ENCODE results near the gene ELMO3. TPM values are rescaled to one million over a fixed set of nuclear protein-coding genes. Genes with fewer than 3 reads are reported as not detected.

Gene ELMO3
- total and polyA plus RNA-seq, 2 of the 13 experiments (the other 11 are each of a cell fraction or from before 2014, with no cell fraction given) = 2.6 to 4.0 TPM

DNA sequence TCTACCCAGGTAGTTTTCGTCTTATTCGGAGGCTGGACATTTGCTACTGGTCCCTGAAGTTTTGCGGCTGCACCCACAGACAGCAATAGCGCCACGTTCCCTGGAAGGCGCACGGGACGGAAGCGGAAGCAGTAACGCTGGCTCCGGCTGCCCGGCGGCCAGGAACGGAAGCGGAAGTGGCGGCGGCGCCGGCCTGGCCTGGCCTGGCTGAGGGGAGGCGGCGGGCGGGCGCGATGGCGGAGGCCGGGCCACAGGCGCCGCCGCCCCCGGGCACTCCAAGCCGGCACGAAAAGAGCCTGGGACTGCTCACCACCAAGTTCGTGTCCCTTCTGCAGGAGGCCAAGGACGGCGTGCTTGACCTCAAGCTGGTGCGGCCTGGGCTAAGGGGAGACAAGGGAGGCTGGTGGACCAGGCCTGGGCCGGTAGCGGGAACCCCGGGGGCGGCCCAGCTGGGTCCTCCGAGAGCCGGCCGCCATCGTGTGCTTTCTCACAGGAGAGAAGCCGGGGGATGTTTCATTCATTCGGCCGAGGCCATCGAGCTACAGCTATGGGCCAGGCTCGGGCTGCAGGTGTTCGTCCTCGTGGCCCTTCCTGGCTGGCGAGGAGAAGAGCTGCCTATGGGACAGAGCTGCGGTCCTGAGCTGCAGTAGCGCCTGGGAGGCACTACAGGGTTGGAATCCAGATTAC, 6.8 kb upstream of the ELMO3 start, which contains the start of gene E2F4 (continued):
- no peak for TF ChIP-seq ZSCAN30 (CRISPR knock-in tag; IDR thresholded peaks at IDR 0.05)
- TF ChIP-seq ZNF816 (CRISPR knock-in tag; IDR thresholded peaks at IDR 0.05; ENCODE audit: borderline replicate concordance) = no peak
- TF ChIP-seq YEATS4 (CRISPR knock-in tag; IDR thresholded peaks at IDR 0.05; ENCODE audit: borderline replicate concordance) = peak; percentile 83
- 0 out of 2 replicates have a peak, but pooled peaks have one; percentile 19 for TF ChIP-seq ZNF607 (CRISPR knock-in tag; IDR thresholded peaks at IDR 0.05; ENCODE audit: borderline replicate concordance)
- no peak for TF ChIP-seq KDM4B (CRISPR knock-in tag; IDR thresholded peaks at IDR 0.05)
- peak; percentile 41 for TF ChIP-seq CTCF (CRISPR knock-in tag; IDR thresholded peaks at IDR 0.05)
- TF ChIP-seq, protein P1, sequence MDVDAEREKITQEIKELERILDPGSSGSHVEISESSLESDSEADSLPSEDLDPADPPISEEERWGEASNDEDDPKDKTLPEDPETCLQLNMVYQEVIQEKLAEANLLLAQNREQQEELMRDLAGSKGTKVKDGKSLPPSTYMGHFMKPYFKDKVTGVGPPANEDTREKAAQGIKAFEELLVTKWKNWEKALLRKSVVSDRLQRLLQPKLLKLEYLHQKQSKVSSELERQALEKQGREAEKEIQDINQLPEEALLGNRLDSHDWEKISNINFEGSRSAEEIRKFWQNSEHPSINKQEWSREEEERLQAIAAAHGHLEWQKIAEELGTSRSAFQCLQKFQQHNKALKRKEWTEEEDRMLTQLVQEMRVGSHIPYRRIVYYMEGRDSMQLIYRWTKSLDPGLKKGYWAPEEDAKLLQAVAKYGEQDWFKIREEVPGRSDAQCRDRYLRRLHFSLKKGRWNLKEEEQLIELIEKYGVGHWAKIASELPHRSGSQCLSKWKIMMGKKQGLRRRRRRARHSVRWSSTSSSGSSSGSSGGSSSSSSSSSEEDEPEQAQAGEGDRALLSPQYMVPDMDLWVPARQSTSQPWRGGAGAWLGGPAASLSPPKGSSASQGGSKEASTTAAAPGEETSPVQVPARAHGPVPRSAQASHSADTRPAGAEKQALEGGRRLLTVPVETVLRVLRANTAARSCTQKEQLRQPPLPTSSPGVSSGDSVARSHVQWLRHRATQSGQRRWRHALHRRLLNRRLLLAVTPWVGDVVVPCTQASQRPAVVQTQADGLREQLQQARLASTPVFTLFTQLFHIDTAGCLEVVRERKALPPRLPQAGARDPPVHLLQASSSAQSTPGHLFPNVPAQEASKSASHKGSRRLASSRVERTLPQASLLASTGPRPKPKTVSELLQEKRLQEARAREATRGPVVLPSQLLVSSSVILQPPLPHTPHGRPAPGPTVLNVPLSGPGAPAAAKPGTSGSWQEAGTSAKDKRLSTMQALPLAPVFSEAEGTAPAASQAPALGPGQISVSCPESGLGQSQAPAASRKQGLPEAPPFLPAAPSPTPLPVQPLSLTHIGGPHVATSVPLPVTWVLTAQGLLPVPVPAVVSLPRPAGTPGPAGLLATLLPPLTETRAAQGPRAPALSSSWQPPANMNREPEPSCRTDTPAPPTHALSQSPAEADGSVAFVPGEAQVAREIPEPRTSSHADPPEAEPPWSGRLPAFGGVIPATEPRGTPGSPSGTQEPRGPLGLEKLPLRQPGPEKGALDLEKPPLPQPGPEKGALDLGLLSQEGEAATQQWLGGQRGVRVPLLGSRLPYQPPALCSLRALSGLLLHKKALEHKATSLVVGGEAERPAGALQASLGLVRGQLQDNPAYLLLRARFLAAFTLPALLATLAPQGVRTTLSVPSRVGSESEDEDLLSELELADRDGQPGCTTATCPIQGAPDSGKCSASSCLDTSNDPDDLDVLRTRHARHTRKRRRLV (CRISPR knock-in tag; IDR thresholded peaks at IDR 0.05) = no peak; the same call in 1 of the 2 replicates
- peak; percentile 59; the same call in 1 of the 2 replicates for TF ChIP-seq ZNF501 (CRISPR knock-in tag; IDR thresholded peaks at IDR 0.05)
- TF ChIP-seq PRDM4 (CRISPR knock-in tag; IDR thresholded peaks at IDR 0.05; ENCODE audit: borderline replicate concordance) = no peak
- TF ChIP-seq ZNF746 (CRISPR knock-in tag; IDR thresholded peaks at IDR 0.05) = no peak
- TF ChIP-seq HCFC1 (IDR thresholded peaks at IDR 0.05; ENCODE audit: low read depth, low read length) = peak; percentile 77
- TF ChIP-seq ZNF34 (CRISPR knock-in tag; IDR thresholded peaks at IDR 0.05; ENCODE audit: borderline replicate concordance) = no peak; the same call in 1 of the 2 replicates
- peak; percentile 42 for TF ChIP-seq RARA (CRISPR knock-in tag; IDR thresholded peaks at IDR 0.05)
- TF ChIP-seq U2AF2 (IDR thresholded peaks at IDR 0.05; ENCODE audit: low read depth, low read length) = no peak
- TF ChIP-seq RXRB (CRISPR knock-in tag; IDR thresholded peaks at IDR 0.05; ENCODE audit: borderline replicate concordance) = peak; percentile 55
- no peak for TF ChIP-seq SSRP1 (CRISPR knock-in tag; IDR thresholded peaks at IDR 0.05)
- TF ChIP-seq ADNP (CRISPR knock-in tag; IDR thresholded peaks at IDR 0.05) = no peak
- no peak for TF ChIP-seq SMAD1 (CRISPR knock-in tag; IDR thresholded peaks at IDR 0.05; ENCODE audit: borderline replicate concordance, low read depth)
- no peak; the same call in 1 of the 2 replicates for TF ChIP-seq ZNF768 (CRISPR knock-in tag; IDR thresholded peaks at IDR 0.05)
- TF ChIP-seq NFE2 (CRISPR knock-in tag; IDR thresholded peaks at IDR 0.05) = no peak
- peak; percentile 90 for TF ChIP-seq CBFB (CRISPR knock-in tag; IDR thresholded peaks at IDR 0.05)
- no peak for TF ChIP-seq ZBTB7B (CRISPR knock-in tag; IDR thresholded peaks at IDR 0.05)
- TF ChIP-seq ETV6 (CRISPR knock-in tag; conservative IDR thresholded peaks at IDR 0.05) = peak; percentile 91; the same call in 1 of the 2 replicates

Data from HepG2 (cell line).